Memory B cell (primary cell): ENCODE data around the gene LDLRAD4.

ENCODE experiments used
- ATAC-seq: fragments of 150-1000 bp; cut with Tn5 transposase; 2 replicates; pipeline ENCODE4 v1.10.0; 2021; ENCODE audit warnings: low read depth, mild to moderate bottlenecking, moderate library complexity
- DNase-seq, 2 donors: peaks; one replicate each; pipeline ENCODE4 v3.0.0; 2022; ENCODE audit warnings: low spot score in 2 of 2
- H3K27ac Mint-ChIP-seq: one replicate; pipeline ENCODE4 v1.8.0; 2022; ENCODE audit warnings: mild to moderate bottlenecking, moderate library complexity, mixed read lengths
- H3K27me3 Mint-ChIP-seq: one replicate; pipeline ENCODE4 v1.8.0; 2022; ENCODE audit warnings: mixed read lengths
- H3K36me3 Mint-ChIP-seq: one replicate; pipeline ENCODE4 v1.8.0; 2022; ENCODE audit warnings: mild to moderate bottlenecking, mixed read lengths
- H3K4me1 Mint-ChIP-seq: one replicate; pipeline ENCODE4 v1.8.0; 2022; ENCODE audit warnings: mixed read lengths
- H3K4me3 Mint-ChIP-seq: one replicate; pipeline ENCODE4 v1.8.0; 2022; ENCODE audit warnings: mild to moderate bottlenecking, moderate library complexity, mixed read lengths
- H3K9me3 Mint-ChIP-seq: one replicate; pipeline ENCODE4 v1.8.0; 2022; ENCODE audit warnings: mixed read lengths

The LDLRAD4 gene

DNA sequence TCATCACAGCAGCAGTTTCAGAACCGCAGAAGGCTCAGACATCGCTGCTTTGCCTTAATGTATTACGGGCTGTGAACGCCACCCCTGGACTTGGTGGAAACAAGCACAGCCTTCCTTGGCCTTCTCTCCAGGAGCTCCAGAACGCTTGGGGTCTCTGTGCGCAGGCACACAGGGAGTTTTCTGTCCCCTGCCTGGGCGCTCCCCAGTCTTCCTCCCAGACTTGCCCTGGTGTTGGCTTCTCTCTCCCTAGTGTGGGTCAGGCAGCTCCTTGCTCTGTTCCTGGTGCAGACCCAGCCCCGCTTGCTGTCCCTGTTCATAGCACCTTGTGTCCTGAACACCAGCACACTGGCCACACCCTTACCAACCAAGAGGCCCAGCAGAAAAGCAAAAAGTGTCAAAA is 404.2 kb downstream of the LDLRAD4 start:
- H3K27me3 Mint-ChIP-seq: no peaks in the 10 kb centered on the region
- no peaks in the 10 kb centered on the region for H3K9me3 Mint-ChIP-seq
- no peak overlapping the region for H3K4me3 Mint-ChIP-seq
- peaks cover 9% of the 10 kb centered on the region for H3K4me1 Mint-ChIP-seq
- H3K27ac Mint-ChIP-seq: no peak overlapping the region
- DNase-seq (no peak), ATAC-seq (no peak)
- no peaks in the 10 kb centered on the region for H3K36me3 Mint-ChIP-seq

DNA sequence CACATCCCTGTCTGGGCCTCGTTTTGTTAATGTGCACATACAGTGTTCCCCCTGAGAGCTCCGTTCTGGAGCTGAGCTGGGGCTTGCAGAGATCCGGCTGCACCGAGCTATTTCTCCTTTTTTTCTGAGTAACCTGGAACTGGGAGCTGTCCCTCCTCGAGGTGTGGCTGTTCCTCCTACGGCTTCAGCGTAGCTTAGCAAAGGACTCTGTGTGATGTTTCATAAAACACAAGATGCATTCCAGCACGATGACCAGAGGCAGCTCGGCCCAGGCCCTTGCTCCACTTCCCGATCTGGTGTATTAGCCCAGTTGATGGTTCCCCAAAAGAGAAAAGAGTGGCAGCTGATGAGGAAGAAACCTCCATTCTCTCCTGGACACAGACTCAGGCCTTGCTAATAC is 404.8 kb downstream of the LDLRAD4 start:
- Mint-ChIP-seq H3K36me3 (no peaks in the 10 kb centered on the region), H3K27ac (no peak overlapping the region), H3K4me3 (no peak overlapping the region), H3K9me3 (no peaks in the 10 kb centered on the region), H3K27me3 (no peaks in the 10 kb centered on the region), H3K4me1 (peaks cover 9% of the 10 kb centered on the region)
- DNase-seq (no peak), ATAC-seq (no peak)

DNA sequence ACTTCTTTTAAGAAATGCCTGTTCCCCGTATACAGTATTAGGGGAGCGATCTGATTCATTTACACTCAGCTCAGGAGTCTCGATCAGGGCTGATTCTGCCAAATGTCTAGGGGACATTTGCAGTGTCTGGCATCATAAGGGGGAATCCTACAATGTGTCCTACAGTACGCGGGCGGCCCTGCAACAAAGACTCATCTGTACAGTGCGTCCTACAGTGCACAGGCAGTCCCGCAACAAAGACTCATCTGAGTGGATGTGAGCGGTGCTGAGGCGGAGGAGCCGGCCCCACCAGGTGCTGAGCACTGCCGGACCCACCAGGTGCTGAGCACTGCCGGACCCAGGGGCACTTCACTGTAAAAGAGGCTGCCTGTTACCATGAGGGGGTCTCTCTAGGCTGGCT is 405.3 kb downstream of the LDLRAD4 start:
- Mint-ChIP-seq H3K4me1 (peaks cover 9% of the 10 kb centered on the region), H3K27me3 (no peaks in the 10 kb centered on the region), H3K27ac (no peak overlapping the region), H3K9me3 (no peaks in the 10 kb centered on the region), H3K4me3 (no peak overlapping the region), H3K36me3 (no peaks in the 10 kb centered on the region)
- DNase-seq: no peak
- ATAC-seq: no peak

- Mint-ChIP-seq H3K4me3 (no peak overlapping the region), H3K4me1 (peaks cover 11% of the 10 kb centered on the region), H3K27ac (no peak overlapping the region), H3K36me3 (no peaks in the 10 kb centered on the region), H3K27me3 (no peaks in the 10 kb centered on the region), H3K9me3 (no peaks in the 10 kb centered on the region)
- DNase-seq (no peak), ATAC-seq (no peak)
Observed at GRCh38 chr18:13624563-13625237, 406.1 kb downstream of the LDLRAD4 start.

- H3K27ac Mint-ChIP-seq: no peak overlapping the region
- no peak for ATAC-seq
- no peaks in the 10 kb centered on the region for H3K9me3 Mint-ChIP-seq
- no peak for DNase-seq
- no peaks in the 10 kb centered on the region for H3K36me3 Mint-ChIP-seq
- H3K27me3 Mint-ChIP-seq: no peaks in the 10 kb centered on the region
- no peak overlapping the region for H3K4me3 Mint-ChIP-seq
- H3K4me1 Mint-ChIP-seq: peaks cover 14% of the 10 kb centered on the region
Observed at GRCh38 chr18:13625355-13625754, 406.8 kb downstream of the LDLRAD4 start.

GRCh38 chr18:13625843-13626543 is 407.4 kb downstream of the LDLRAD4 start:
- Mint-ChIP-seq H3K36me3 (no peaks in the 10 kb centered on the region), H3K4me1 (peaks cover 11% of the 10 kb centered on the region), H3K4me3 (no peak overlapping the region), H3K27ac (peak overlapping the region; percentile 70), H3K9me3 (no peaks in the 10 kb centered on the region), H3K27me3 (no peaks in the 10 kb centered on the region)
- no peak for DNase-seq
- ATAC-seq: no peak

DNA sequence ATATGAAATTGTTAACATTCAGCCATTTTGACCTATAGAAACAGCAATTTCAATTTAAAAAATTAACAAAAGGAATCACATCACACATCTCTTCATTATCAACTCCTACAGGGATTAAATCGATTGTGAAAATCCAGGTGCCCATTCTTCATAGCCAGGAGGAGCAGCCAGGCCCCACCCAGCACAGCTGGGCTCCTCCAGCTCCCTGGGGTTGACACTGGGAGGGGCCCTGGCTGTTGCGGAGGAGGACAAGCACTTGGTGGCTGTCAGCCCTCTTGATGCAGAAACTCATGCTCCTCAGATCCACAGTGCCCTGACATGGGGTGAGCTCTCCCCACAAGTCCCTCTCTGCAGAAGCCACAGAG is 408.0 kb downstream of the LDLRAD4 start:
- H3K4me3 Mint-ChIP-seq: no peak overlapping the region

DNA sequence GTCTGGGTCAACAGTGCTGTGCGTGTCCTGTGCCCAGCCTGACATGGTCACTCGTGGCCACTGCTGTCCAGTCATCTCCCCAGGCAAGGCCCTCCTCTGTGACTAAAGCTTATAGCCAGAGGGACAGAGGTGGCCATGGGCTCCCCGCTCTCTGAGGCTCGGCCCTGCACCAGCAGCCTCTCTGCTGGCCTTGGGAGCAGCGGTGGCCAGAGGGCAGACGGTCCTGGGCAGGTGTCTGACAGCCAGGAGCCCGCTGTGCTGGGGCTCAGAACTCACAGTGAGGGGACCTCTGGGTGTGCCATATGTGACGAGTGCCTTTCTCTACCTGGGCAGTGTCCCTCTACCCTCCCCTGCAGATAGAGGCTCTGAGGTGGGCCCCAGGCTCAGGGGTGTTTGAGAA is 409.1 kb downstream of the LDLRAD4 start:
- DNase-seq (no peak), ATAC-seq (no peak)
- Mint-ChIP-seq H3K4me3 (no peak overlapping the region), H3K36me3 (peaks cover 1% of the 10 kb centered on the region), H3K9me3 (no peaks in the 10 kb centered on the region), H3K27me3 (no peaks in the 10 kb centered on the region), H3K27ac (no peak overlapping the region), H3K4me1 (peaks cover 11% of the 10 kb centered on the region)

More for the DNA sequence above, 408.0 kb downstream of the LDLRAD4 start:
- Mint-ChIP-seq H3K27me3 (no peaks in the 10 kb centered on the region), H3K4me1 (peaks cover 11% of the 10 kb centered on the region), H3K9me3 (no peaks in the 10 kb centered on the region), H3K27ac (peak overlapping the region; percentile 70), H3K36me3 (no peaks in the 10 kb centered on the region)
- ATAC-seq (no peak), DNase-seq (no peak)

- ATAC-seq (no peak), DNase-seq (no peak)
- Mint-ChIP-seq H3K36me3 (peaks cover 1% of the 10 kb centered on the region), H3K4me1 (peaks cover 11% of the 10 kb centered on the region), H3K27me3 (no peaks in the 10 kb centered on the region), H3K27ac (peak overlapping the region; percentile 82), H3K9me3 (no peaks in the 10 kb centered on the region), H3K4me3 (no peak overlapping the region)
Observed at GRCh38 chr18:13628211-13628610, 409.7 kb downstream of the LDLRAD4 start.

- Mint-ChIP-seq H3K27me3 (no peaks in the 10 kb centered on the region), H3K9me3 (no peaks in the 10 kb centered on the region), H3K36me3 (peaks cover 1% of the 10 kb centered on the region), H3K27ac (peak overlapping the region; percentile 94), H3K4me3 (no peak overlapping the region), H3K4me1 (peaks cover 11% of the 10 kb centered on the region)
- peak; percentile 54 to 73 for DNase-seq
- ATAC-seq: peak; percentile 97
Observed at GRCh38 chr18:13629841-13630715, 411.5 kb downstream of the LDLRAD4 start.

DNA sequence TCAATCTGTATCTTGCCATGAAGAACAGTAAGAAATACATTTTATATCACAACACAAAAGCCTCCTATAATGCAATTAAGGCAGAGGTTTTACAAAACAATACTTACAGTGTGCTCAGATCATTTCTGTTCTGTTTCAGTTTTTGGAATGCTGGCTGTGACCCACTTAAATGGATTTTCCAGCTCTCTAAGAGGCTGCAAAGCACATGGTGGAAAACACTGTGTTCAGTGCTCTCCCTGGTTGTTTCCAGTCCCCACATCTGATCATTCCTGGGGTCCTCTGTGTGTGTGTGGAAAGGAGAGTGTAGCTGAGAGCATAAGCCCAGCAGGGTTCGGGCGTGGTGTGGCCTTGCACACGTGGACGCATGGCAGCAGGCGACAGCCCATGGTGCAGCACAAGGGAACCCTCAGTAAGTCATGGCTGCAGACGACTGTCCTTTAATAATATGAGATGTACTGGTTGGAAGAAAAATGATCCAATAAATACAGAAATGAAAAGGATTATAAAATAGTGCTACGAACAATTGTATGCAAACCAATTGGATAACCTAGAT is 412.2 kb downstream of the LDLRAD4 start:
- Mint-ChIP-seq H3K9me3 (no peaks in the 10 kb centered on the region), H3K27ac (no peak overlapping the region), H3K36me3 (peaks cover 1% of the 10 kb centered on the region), H3K4me1 (peaks cover 11% of the 10 kb centered on the region), H3K4me3 (no peak overlapping the region), H3K27me3 (no peaks in the 10 kb centered on the region)
- no peak for DNase-seq
- no peak for ATAC-seq

GRCh38 chr18:13633700-13634099 is 415.1 kb downstream of the LDLRAD4 start:
- H3K27me3 Mint-ChIP-seq: no peaks in the 10 kb centered on the region
- peaks cover 8% of the 10 kb centered on the region for H3K4me1 Mint-ChIP-seq
- H3K9me3 Mint-ChIP-seq: no peaks in the 10 kb centered on the region
- H3K4me3 Mint-ChIP-seq: no peak overlapping the region
- H3K36me3 Mint-ChIP-seq: peaks cover 1% of the 10 kb centered on the region
- DNase-seq (no peak), ATAC-seq (no peak)
- no peak overlapping the region for H3K27ac Mint-ChIP-seq

- Mint-ChIP-seq H3K27me3 (no peaks in the 10 kb centered on the region), H3K27ac (no peak overlapping the region), H3K9me3 (no peaks in the 10 kb centered on the region), H3K36me3 (peaks cover 1% of the 10 kb centered on the region), H3K4me3 (no peak overlapping the region), H3K4me1 (peaks cover 3% of the 10 kb centered on the region)
- ATAC-seq (no peak), DNase-seq (no peak)
Observed at GRCh38 chr18:13635046-13635445, 416.5 kb downstream of the LDLRAD4 start.
